A673 (cell line): Measurements from ENCODE around the gene GPATCH3. TPM values are rescaled to one million over a fixed set of nuclear protein-coding genes. Genes with fewer than 3 reads are reported as not detected.

ENCODE experiments used
- BruUV-seq: library from RNA; stranded (reverse); fragments of 400-500 nt; replicated peaks from 2 replicates; lab custom pipeline; 2021; lab: Mats Ljungman, UMichigan
- CTCF ChIA-PET: fragments of 300-600 bp; sonication (Branson Sonifier 250); formaldehyde crosslinking; loops from one replicate; lab custom pipeline; 2022; ENCODE audit warnings: antibody characterized with exemption; lab: Charles Lee
- POLR2A ChIA-PET: fragments of 300-600 bp; sonication (Branson Sonifier 250); formaldehyde crosslinking; loops from one replicate; lab custom pipeline; 2022; ENCODE audit warnings: antibody characterized with exemption; ENCODE audit not compliant: low non-redundant PET; lab: Charles Lee
- DNase-seq: peaks from one replicate; pipeline ENCODE4 v3.0.0-alpha.2; 2015; ENCODE audit warnings: low spot score
- H3K27ac ChIP-seq: fragments of 200-600 bp; sonication (generic); 2 replicates; pipeline ENCODE4 v1.5.1; 2016; ENCODE audit warnings: mixed run types, low read depth, mild to moderate bottlenecking, mixed read lengths, antibody characterized with exemption, low read length; ENCODE audit not compliant: poor library complexity, severe bottlenecking
- H3K27me3 ChIP-seq: fragments of 200-600 bp; sonication (generic); replicated peaks from 2 replicates; pipeline ENCODE4 v1.6.1; 2017; ENCODE audit warnings: mixed run types, low read depth, mild to moderate bottlenecking, mixed read lengths, antibody characterized with exemption, low read length; ENCODE audit not compliant: insufficient read depth, poor library complexity
- H3K36me3 ChIP-seq: fragments of 200-600 bp; sonication (generic); 2 replicates; pipeline ENCODE4 v1.6.1; 2016; ENCODE audit warnings: mixed run types, mild to moderate bottlenecking, mixed read lengths, antibody characterized with exemption, low read length; ENCODE audit not compliant: insufficient read depth, poor library complexity, severe bottlenecking
- H3K4me1 ChIP-seq: fragments of 200-600 bp; sonication (generic); 2 replicates; pipeline ENCODE4 v1.6.1; 2017; ENCODE audit warnings: mixed run types, mild to moderate bottlenecking, mixed read lengths, antibody characterized with exemption, low read length; ENCODE audit not compliant: insufficient read depth, poor library complexity, severe bottlenecking
- H3K4me3 ChIP-seq: fragments of 200-600 bp; sonication (generic); 2 replicates; pipeline ENCODE4 v1.5.1; 2016; ENCODE audit warnings: low read depth, mixed run types, mild to moderate bottlenecking, mixed read lengths, low read length; ENCODE audit not compliant: poor library complexity, severe bottlenecking
- H3K9me3 ChIP-seq: fragments of 200-600 bp; sonication (generic); 2 replicates; pipeline ENCODE4 v1.6.1; 2016; ENCODE audit warnings: mixed run types, low read depth, mild to moderate bottlenecking, mixed read lengths, antibody characterized with exemption, low read length; ENCODE audit not compliant: poor library complexity, severe bottlenecking
- CTCF ChIP-seq: fragments of 300-800, 200-600 bp; sonication (generic); conservative IDR thresholded peaks from 2 replicates; pipeline ENCODE4 v1.5.1; 2017; ENCODE audit warnings: low read depth, mild to moderate bottlenecking, antibody characterized with exemption, low read length, moderate library complexity, mixed read lengths
- EZH2 ChIP-seq: fragments of 200-600 bp; sonication (generic); IDR thresholded peaks from 2 replicates; pipeline ENCODE4 v1.6.1; 2017; ENCODE audit warnings: borderline replicate concordance, low read depth, mild to moderate bottlenecking, mixed read lengths, antibody characterized with exemption, low read length; ENCODE audit not compliant: poor library complexity, severe bottlenecking
- intact Hi-C: fragments of 100-400 bp; cut with micrococcal nuclease; formaldehyde crosslinking; loops from one replicate; pipeline ENCODE4 v1.10.0; 2022; ENCODE audit not compliant: unreplicated experiment
- total RNA-seq: library from RNA; stranded (reverse); gene quantifications from 2 replicates; pipeline ENCODE4 v1.2.3, GENCODE V29; 2021

GPATCH3 gene
- total RNA-seq, 1 experiment from 2014 or later = 19.5 TPM

DNA sequence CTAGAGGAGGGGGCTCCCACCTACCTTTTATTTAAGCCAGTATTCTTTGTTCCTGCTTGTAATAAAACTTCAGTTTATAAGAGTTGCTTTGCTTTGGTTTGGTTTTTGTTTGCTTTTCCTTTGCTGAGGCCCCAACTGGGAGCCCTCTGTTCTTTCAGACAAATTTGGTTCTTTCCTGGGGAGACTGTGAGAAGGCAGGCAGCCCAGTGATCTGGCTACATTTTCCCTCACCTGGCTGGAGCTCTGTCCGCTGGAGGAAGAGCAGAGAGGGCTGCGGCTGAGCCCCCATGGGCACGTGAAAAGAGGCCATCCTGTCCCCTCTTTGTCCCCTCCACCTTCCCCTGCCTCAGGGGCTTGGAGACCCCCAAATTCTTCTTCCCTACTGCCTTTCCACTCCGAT lies 44.6 kb downstream of the GPATCH3 start:
- ChIA-PET POLR2A (no interaction called here), CTCF (interaction anchor here (0.5 kb wide), 1 partner anchor 1188 kb away, joined by 6 read pairs; no protein-coding TSS in a partner anchor)
- H3K9me3 ChIP-seq = no peaks in the 10 kb centered on the region
- no peaks in the 10 kb centered on the region for H3K4me1 ChIP-seq
- intact Hi-C loops = no loop called here
- TF ChIP-seq EZH2 (no peak), CTCF (no peak)
- no peak overlapping the region for H3K4me3 ChIP-seq
- no peak overlapping the region for H3K27ac ChIP-seq
- peaks cover 35% of the 10 kb centered on the region for H3K36me3 ChIP-seq
- DNase-seq = no peak
- BruUV-seq = no TSS peak
- H3K27me3 ChIP-seq = no peaks in the 10 kb centered on the region

DNA sequence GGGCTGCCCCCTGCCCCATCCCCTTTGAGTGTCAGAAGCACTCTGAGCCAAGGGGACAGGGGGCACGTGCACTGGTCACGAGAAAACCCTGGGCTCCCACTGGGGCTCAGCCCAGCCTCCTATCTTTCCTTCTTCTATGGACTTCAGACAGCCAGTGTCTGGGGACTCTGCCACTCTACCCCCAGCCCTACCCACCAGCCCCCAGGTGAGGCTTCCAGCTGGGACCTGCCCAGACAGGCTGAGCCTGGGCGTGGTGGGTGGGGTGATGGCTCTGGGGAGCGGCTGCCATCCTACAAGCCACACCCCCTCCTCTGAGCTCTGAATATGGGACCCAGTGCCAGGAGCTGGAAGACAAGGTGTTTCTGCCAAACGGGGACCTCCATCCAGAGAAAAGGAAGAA lies 45.4 kb downstream of the GPATCH3 start:
- no peaks in the 10 kb centered on the region for H3K4me1 ChIP-seq
- no peak overlapping the region for H3K27ac ChIP-seq
- intact Hi-C loops = no loop called here
- H3K9me3 ChIP-seq = no peaks in the 10 kb centered on the region
- CTCF ChIA-PET = interaction anchor here (0.5 kb wide), 1 partner anchor 1187 kb away, joined by 6 read pairs; no protein-coding TSS in a partner anchor
- TF ChIP-seq CTCF = no peak
- no peak for TF ChIP-seq EZH2
- H3K27me3 ChIP-seq = no peaks in the 10 kb centered on the region
- H3K36me3 ChIP-seq = peaks cover 41% of the 10 kb centered on the region
- BruUV-seq = no TSS peak
- no peak overlapping the region for H3K4me3 ChIP-seq
- POLR2A ChIA-PET = no interaction called here
- DNase-seq = no peak

DNA sequence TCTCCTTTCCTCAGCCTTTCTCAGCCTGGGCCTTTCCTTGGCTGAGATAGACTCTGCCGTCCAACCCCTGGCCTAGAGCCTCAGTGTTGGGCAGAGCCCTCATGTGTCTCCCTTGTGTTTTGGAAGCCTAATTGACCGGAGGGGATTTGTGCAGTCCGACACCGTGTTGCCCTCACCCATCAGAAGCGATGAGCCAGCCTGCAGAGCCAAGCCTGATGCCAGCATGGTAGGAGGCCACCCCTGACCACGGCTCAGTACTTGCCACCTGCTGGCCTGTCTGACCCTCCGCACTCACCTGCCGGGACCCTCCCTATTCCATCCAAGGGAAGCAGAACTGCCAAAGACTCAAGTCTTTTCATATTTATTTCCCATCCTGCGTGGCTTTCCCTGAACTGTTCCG lies 46.7 kb downstream of the GPATCH3 start:
- CTCF ChIA-PET = no interaction called here
- no TSS peak for BruUV-seq
- no peak overlapping the region for H3K27ac ChIP-seq
- intact Hi-C loops = no loop called here
- DNase-seq = no peak
- H3K4me1 ChIP-seq = no peaks in the 10 kb centered on the region
- H3K9me3 ChIP-seq = no peaks in the 10 kb centered on the region
- POLR2A ChIA-PET = no interaction called here
- TF ChIP-seq CTCF (no peak), EZH2 (no peak)
- peaks cover 52% of the 10 kb centered on the region for H3K36me3 ChIP-seq
- H3K4me3 ChIP-seq = no peak overlapping the region
- H3K27me3 ChIP-seq = no peaks in the 10 kb centered on the region
